HG03045 (cell line): ENCODE data around the gene MTERF1.
A peak's percentile ranks its signal among the peaks of the same experiment; 100 is the strongest.
"Not testable (repeated sequence)": the region's sequence is repeated elsewhere in the genome, so short reads cannot be mapped to it uniquely, and the experiment has no call there.

Experiments used
- ATAC-seq: cut with Tn5 transposase; IDR thresholded peaks from one replicate; pipeline ENCODE4 v1.9.1; 2021; ENCODE audit warnings: mild to moderate bottlenecking, moderate library complexity; ENCODE audit not compliant: unreplicated experiment

The MTERF1 gene, protein sequence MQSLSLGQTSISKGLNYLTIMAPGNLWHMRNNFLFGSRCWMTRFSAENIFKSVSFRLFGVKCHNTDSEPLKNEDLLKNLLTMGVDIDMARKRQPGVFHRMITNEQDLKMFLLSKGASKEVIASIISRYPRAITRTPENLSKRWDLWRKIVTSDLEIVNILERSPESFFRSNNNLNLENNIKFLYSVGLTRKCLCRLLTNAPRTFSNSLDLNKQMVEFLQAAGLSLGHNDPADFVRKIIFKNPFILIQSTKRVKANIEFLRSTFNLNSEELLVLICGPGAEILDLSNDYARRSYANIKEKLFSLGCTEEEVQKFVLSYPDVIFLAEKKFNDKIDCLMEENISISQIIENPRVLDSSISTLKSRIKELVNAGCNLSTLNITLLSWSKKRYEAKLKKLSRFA

DNA sequence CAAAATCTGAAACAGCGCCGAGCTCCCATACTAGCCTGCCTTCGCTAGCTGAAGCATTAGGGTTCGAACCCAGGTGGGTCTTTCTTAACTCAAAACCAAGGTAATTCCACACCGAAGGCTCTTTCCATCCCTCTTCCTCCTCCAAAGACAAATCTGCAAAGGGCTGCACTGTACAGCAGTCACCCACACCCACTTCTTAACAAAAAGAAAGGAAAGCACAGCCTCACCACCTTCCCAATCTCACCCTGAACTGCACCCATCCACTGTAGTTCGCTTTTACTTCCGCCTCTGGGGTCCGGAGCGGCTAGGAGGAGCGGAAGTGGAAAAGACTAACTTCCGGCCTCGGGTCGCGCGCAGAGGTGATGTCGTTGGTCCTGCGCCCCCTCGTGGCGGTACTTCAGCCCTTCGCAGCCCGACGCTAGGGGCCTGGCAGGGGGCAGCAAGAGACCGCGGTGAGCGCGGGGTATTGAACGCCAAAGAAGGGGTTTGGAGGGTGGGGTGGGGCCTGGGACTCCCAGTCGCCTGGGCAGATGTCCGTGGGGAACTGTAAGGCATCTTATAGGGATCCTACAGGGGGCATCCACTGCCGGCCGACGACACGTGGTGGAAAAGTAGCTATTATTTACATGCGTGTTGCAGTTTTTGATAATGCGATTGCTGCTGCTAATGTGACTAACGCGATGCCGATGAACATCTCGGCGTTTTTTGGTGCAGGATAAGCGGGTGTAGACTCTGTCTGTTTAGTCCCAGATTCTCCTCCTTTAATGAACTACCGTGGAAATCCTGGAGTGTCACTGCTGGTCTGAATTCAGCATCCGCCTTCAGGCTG lies at the start of gene MTERF1:
TSS of gene MTERF1 (minus strand) at position 290 of the 829 bp plus-strand sequence. CDS start 619 bp downstream, outside the sequence.
- ATAC-seq, result peak; percentile 99

DNA sequence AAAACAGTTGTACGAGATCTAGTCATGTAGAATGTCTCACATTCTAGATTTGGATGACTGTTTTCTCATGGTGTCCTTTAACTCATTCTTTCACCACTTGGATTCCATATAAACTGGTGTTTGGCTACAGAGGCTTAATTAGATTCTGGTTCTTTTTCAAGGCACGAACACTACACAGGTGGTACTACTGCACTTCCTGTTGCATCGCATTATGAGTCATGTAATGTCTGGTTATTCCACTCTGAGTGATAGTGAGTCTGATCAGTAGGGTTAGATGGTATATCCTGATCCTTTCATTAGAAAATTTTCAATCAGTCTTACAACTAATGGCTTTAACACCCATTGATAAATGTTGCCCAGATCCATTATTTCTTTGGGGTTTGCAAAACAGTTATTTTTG lies 49.0 kb upstream of the MTERF1 start:
- ATAC-seq, result no peak

DNA sequence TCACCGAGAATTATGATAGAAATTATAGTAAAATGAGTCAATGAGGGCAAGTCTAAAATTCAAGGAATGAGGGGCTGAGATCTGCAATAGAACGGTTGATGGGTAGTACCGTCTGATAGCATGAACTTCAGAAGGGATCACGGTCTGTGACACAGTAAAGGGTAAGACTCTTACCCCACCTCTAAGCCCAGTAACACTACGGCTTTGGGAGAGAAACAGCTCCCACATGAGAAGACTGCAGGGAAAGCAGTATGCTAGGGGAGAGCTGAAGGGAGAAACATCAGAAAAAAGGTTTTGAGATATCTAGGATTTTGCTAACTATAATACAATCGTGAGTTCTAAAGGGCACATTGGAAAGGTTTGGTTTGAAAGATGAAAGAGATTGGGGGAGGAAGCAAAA lies 47.4 kb upstream of the MTERF1 start:
- no peak for ATAC-seq

DNA sequence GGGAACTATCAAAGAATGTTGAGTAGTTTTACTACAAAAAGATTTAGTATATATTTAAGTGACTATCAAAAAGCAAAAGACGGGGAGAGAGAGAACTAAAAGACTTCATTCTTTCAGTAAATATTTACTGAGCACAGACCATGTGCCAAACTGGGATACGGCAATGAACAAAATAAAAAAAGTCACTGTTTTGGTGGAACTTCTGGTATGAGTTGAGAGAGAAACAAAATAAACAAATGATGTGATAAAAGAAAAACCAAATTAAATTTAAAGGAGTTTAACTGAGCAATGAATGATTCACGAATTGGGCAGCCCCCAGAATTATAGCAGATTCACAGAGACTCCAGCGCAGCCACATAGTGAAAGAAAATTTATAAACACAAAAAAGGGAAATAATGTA lies 42.4 kb upstream of the MTERF1 start:
- no peak for ATAC-seq

DNA sequence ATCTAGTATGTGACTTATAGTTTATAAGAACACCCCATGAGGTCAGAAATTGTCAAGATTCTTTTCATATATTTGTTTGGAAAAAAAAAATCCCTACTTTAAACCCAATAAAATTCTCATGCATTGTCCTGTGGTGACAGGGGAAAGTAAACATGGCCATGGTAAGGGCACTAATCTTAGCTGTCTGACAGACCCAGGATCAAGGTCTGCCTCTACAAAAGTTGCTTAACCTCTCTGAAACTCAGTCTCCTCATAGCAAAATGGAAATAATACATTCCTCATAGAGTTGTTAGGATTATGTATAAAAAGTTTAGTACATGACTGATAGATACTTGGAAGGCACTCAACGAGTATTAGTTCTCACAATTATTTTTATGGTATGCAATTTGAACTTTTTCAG lies 37.9 kb upstream of the MTERF1 start:
- ATAC-seq, result no peak

DNA sequence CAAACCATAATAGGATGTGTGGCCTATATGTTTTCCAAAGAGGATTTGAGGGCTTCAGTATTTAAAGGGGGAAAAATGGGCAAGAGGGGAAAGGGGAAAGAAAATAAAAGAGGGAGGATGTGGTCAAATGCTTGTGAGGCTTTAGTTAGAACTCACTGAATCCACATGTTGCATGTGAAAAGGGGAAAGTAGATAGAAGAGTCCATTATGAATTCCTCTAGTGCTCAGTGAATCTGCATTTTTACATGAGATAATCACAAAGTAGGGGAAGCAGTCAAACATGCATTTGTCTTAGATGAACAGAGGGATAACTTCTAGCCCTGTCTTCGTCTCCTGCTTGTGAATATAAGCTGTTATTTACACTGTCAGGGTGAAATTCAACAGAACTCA lies 35.5 kb upstream of the MTERF1 start:
- ATAC-seq, result no peak

DNA sequence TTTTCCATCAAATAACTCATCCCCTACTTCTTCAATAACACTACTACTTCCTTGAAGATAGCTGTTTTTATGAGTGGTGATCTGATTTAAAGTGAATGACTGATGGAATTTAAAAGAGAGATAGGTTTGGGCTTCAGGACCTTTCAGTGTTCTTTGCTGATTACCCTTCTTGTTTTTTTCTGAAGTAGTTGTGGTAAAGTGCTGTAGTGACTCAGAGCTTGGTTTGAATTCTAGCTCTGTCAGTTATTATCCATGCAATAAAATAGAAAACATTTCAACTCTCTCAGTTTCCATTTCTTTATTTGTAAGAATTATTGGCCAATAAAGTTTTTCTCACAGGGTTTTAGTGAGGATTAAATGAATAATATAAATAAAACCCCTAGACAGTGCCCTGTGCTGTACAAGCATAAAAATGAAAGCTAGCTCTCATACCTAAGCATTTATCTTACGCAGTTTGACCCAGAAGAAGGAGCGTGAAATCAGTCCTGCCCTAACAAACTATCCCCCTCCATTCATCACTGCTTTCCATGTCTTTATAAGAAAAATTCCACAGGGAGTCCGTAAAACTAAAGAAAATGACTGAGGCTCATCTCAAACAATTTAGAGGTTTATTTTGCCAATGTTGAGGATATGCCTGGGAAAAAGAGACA lies 35.0 kb upstream of the MTERF1 start:
- ATAC-seq, result no peak

DNA sequence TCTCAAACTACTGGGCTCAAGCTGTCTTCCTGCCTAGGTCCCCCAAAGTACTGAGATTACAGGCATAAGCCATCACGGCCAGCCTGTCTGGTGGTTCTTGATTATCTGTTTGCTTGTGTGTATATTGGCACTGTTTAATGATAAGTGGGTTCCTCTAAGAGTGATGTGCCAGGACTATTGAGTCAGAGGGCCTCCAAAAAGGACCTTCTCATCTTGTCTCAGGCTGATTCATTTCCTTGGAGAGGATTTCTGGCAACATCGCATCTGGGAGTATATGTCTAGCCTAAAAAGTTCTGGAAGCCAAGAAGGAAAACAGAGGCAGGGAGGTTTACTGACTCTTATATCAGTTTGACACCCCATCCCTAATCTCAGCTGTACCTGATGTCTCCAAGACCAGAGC lies 33.1 kb upstream of the MTERF1 start:
- no peak for ATAC-seq

DNA sequence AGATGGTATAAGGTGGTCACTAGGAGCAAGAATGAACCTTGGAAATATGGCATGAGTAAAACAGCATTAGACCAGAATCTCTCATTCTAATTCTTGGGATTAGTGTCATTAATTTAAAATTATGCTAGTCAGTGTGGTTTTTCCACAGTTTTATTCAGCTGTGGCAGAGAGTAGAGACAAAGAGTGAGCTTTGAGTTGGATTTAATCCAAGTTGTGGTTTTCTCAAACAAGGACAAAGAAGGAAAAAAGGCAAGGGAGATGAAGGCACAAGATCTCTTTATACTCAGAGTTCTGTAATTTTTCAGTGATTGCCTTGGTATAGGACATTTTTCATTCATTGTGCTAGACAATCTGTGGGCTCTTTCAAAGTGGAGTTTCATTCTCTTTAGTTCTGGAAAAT lies 32.0 kb upstream of the MTERF1 start:
- ATAC-seq, result no peak

DNA sequence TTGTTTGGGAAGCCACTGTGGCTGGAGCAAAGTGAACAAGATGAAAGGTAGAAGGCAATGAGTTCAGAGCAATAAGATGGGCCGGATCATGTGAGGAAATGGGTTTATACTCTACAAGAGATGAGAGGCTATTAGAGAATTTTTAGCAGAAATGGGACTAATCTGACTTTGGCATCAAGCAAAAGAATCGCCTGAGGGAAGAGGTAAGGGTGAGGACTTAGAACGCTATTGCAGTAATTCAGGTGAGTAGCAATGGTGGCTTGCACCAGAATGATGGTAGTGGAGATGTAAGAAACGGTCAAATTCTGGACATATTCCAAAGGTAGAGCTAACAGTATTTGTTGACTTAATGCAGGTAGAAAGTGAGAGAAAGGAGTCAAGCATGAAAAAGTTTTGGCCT lies 30.6 kb upstream of the MTERF1 start:
- no peak for ATAC-seq

DNA sequence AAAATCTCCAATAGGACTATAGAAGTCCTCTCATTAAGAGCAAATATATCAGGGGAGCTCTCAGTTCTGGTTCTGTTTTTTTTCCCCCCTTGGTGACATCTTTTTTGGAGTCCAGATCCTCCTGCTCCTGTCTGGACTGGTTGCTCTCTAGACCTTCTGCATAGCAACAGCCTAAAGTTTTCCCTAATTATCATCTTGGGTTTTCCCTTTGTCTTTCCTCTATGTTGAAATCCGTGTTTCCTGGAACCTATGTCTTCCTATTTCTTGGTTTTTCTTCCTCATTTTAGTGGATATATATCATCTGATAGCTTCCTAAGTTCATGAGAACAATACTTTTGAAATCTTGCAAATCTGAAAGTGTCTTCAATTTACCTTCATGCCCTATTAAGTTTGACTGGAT lies 29.7 kb upstream of the MTERF1 start:
- no peak for ATAC-seq

DNA sequence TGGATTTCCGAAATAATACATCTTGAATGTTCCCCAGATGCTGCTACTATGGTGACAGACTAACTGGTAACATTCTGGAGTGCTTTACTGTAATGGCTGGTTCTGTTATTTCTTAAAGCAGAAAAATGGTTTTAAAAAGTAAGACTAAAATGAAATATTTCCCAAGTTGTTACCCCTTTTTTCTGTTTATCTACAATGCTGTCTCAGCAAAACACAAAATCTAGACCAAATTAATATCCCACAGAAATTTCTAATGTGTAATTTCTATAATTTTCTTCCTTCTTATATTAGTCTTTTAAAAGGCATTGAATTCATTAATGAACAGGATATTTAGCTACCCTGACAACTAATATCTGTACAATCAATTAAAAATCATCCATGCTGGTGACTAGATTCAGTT lies 19.1 kb upstream of the MTERF1 start:
- no peak for ATAC-seq

DNA sequence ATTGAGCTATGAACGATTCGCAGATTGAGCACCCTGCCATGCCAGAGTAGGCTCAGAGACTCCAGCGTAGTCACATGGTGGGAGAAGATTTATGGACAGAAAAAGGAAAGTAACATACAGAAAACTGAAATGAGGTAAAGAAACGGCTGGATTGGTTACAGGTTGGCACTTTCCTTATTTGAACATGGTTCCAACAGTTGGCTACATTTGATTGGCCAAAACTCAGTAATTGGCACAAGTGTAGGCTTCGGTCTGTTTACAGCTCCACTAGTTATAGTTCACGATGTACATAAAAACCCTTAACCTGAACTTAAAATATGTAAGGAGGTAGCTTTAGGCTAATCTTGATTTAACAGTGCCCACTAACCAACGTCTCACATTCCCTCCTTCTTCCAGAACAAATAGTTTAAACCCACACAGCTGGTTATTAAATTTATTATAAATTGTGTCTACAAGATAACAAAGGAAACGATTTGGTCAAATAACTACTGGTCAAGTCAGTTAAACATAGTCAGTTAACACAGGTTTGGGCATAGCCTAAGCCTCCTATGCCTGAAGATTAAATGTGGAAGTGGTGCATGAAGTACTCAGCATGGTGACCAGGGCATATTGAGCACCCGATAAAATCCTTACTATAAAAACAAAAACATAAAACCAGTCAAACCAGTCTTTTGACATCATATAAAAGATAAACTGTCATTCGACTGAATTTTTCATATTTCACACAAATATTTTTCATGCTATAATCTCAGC lies 17.9 kb upstream of the MTERF1 start:
- ATAC-seq, result no peak

DNA sequence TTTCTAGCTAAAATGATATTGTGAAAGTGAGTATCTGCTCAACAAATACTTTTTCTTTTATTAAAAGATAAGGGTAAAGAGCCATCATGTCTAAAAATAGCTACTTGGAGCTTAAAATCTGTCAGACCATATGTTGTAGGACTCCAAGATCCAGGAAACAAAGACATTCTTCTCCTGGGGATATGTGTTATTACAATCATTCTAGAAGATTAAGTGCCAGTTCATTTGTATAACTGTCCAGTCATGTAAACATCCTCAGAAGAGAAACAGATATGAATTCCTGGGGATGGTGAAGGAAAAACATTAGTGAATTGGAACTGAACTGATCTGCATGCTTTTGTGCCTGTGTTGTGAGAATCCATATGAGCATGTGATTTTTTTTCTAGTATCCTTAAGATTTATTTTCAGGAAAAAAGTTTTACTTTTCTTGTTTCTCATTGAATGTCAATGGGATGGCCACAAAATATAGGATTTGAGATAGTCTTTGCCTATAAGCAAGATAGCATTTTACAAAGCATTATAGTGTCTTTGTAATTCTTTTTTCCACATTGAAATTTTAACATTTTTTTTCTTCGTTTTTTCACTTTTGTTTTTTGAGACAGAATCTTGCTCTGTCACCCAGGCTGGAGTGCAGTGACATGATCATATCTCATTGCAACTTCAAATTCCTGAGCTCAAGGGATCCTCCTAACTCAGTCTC lies 14.4 kb upstream of the MTERF1 start:
- no peak for ATAC-seq

DNA sequence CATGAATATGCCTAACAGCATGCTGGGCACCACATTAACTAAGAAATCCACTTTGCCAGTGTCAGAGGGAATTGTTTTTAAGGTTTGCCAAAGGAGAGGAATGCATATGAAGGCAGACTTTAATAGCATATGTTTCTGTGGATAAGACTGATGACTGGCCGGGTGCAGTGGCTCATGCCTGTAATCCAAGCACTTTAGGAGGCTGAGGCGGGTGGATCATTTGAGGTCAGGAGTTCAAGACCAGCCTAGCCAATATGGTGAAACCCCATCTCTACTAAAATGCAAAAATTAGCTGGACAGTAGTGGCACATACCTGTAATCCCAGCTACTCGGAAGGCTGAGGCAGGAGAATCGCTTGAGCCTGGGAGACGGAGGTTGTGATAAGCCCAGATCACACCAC lies 13.2 kb upstream of the MTERF1 start:
- not testable (repeated sequence) for ATAC-seq

DNA sequence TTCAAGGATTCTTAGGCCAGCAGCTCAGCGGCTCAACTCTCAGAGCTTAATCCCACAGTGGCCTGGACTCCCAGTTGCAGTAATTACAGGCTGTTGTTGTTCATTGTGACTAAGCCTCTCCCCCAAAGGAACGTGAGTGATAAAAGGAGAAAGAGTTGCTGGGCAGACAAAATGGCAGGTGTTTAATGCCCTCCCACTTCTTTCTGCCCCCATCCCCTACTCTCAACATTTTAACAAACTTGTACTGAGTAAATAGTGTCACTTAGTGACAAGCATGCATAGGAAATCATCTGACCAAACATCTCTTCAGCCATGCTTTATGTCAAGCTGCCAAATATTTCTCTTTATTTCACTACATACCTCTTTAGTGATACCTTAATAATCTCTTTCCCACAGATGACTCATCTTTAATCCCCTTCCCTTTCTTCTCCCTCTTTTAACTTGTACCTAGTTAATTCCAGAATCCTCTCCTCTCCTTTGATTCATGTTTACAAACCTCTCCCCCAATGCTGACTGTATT lies 12.4 kb upstream of the MTERF1 start:
- ATAC-seq, result no peak

DNA sequence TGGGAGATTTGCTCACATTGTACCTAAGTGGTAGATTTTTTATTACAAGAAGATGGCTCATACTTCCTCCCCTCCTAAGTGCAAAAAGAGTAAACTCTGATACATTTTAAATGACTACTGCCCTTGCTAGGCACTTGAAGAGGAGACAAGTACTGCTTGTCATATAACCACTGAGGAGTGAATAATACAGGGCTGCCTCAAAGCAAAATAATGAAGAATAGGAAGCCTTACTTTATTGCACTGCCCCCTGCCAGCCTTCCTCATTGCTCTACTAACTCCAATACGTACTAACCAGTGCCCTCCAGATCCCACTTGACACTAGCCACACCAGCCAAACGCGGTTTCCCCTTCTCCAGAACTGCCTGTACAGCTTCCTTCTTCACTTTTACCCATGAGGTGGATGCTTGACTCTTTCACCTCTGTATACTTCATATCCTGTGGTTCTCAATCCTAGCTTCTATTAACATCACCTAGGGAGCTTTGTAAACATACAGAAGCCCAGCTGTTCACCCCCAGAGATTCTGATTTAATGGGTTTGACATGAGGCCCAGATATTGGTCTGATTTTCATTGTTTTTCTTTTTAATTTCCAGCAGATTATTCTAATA lies 11.7 kb upstream of the MTERF1 start:
- no peak for ATAC-seq

DNA sequence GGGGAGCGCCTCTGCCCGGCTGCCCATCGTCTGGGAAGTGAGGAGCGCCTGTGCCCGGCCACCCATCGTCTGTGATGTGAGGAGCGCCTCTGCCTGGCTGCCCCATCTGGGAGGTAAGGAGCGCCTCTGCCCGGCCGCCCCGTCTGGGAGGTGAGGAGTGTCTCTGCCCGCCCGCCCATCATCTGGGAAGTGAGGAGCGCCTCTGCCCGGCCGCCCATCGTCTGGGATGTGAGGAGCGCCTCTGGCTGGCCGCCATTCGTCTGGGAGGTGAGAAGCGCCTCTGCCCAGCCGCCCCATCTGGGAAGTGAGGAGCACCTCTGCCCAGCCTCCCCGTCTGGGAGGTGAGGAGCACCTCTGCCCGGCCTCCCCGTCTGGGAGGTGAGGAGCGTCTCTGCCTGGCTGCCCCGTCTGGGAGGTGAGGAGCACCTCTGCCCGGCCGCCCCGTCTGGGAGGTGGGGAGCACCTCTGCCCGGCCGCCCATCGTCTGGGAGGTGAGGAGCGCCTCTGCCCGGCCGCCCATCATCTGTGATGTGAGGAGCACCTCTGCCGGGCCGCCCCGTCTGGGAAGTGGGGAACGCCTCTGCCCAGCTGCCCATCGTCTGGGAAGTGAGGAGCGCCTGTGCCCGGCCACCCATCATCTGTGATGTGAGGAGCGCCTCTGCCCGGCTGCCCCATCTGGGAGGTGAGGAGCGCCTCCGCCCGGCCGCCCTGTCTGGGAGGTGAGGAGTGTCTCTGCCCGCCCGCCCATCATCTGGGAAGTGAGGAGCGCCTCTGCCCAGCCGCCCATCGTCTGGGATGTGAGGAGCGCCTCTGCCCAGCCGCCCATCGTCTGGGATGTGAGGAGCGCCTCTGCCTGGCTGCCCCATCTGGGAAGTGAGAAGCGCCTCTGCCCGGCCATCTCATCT lies 8.0 kb upstream of the MTERF1 start:
- ATAC-seq, result not testable (repeated sequence)
